NCI-H526 treated with DMSO at 0.1 percent for 48 hours (cell line): ENCODE data around the gene PLEKHB1.

Source experiments
- DNase-seq: peaks from one replicate; lab custom pipeline; 2025; lab: John Stamatoyannopoulos, UW

PLEKHB1 gene

GRCh38 chr11:73648121-73648520 is 1.7 kb downstream of the PLEKHB1 start:
- DNase-seq: no peak

GRCh38 chr11:73648571-73649046 is 2.2 kb downstream of the PLEKHB1 start:
- peak; percentile 61 for DNase-seq

DNA sequence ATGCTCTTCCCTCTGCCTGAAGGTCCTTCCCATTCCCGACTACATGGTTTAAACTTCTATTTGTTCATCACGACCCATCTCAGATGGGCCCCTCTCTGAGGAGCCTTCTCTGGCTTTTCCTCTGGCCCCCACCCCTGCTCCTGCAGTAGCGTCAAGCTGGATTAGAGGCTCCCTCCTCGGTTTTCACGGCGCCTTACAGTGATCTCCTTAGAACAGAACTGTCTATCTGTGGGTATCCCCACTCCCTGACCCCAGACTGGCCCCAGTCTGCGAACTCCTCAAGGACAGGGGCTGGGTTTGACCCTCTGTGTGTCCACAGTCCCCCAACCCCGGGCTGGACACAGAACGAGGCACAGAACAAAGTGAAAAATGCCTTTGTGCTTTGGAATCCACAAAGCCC is 2.8 kb downstream of the PLEKHB1 start:
- DNase-seq: no peak

DNA sequence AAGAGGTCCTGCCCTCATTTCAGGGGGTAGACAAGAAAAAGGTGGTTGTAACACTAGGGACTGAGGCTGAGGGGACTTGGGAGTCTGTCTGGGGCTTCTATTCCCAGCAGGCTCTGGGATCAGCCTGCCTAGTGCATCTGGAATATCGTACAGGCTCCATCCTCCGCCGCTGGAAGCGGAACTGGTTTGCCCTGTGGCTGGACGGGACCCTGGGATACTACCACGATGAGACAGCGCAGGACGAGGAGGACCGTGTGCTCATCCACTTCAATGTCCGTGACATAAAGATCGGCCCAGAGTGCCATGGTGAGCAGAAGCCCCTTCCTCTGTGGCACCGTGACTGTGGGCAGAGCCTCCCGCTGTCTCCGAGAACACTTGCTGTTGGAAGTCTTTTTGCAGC is 4.0 kb downstream of the PLEKHB1 start:
- no peak for DNase-seq

- DNase-seq: no peak
These were observed 4.9 kb downstream of the PLEKHB1 start for GRCh38 chr11:73651252-73651651.

GRCh38 chr11:73651661-73652045 is 5.3 kb downstream of the PLEKHB1 start:
- no peak for DNase-seq

- DNase-seq: peak; percentile 95
These were observed 5.8 kb downstream of the PLEKHB1 start for GRCh38 chr11:73652046-73652730.

- DNase-seq: no peak
These were observed 6.6 kb downstream of the PLEKHB1 start for GRCh38 chr11:73652856-73653559.

DNA sequence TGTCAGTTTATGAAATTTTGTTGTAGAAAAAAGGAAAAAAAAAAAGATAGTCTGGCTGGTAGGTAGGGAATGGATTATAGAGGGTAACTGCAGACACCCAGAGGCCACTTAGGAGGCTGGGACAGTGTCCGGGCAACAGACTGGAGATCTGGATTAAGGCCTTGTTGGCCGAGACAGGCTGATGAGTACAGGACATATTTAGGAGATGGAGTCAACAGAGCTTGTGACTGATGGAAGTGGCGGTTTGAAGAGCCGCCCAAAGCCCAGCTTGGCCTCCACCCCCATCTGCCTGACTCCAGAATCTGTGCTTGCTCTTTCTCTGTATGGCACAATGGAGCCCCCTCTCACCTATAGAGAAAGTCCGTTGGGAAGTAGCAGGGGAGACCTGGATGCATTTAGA is 7.6 kb downstream of the PLEKHB1 start:
- no peak for DNase-seq

DNA sequence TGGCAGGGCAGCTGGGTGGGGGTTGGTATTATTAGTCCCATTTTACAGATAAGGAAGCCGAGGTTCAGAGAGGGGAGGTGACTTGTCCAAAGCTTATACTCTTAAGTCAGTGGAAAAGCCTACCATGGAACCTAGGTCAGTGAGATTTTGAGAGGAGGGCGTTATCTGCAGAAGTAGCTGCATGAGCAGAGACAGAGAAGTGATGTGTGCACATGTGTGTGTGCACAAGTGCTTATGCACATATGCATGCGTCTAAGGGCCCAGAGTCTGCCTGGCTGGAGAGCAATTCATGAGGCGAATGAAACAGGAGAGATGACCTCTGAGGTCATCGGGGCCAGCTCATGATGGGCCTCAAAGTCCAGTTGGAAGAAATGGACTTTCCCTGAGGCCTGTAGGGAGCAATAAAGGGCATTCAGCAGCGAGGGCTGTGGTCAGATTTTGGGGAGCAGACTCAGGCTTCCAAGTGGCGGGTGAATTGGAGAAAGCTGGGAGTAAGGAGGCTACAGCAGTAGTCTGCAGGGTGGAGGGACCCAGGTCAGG is 8.2 kb downstream of the PLEKHB1 start:
- DNase-seq: no peak

DNA sequence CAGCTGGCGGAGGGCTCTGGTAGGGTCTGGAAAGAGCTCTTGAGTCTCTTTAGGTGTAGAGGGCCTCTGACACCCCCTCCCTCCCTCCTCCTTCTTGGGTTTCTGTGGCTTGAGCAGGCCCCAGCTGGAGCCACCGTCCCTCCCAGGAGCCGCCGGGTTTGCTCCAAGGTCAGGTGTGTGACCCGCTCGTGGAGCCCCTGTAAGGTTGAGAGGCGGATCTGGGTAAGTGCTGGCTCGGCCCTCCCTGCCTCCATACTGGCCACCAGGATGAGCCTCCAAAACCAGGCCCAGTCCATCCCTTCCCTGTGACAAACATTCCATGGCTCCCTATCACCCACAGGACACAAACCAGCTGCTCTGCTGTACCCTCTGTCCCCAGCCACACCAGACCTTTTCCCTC is 9.3 kb downstream of the PLEKHB1 start:
- no peak for DNase-seq

- no peak for DNase-seq
These were observed 10.6 kb downstream of the PLEKHB1 start for GRCh38 chr11:73656985-73657384.

GRCh38 chr11:73659961-73660360 is 13.6 kb downstream of the PLEKHB1 start:
- peak; percentile 39 for DNase-seq

DNA sequence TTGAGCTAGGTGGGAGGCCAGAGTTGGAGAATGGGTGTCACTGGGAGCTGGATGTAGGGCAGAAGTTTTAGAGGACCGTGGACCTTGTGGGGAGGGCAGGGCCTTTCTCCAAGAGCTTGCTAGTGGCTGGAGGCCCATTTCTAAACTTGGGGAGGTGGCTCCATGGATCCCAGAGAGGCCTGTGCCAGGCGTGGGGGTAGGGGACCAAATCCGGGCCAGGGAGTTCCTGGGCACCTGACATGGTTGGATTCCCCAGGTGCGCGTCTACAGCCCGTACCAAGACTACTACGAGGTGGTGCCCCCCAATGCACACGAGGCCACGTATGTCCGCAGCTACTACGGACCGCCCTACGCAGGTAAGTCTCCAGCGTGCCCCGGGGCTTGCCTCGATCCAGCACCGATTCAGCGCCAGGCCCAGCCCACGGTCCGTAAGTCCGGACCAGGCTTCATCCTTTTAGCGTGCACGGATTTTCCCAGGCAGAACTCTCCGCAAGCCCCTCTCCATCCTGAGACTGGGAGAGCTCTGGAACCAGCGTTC is 14.2 kb downstream of the PLEKHB1 start:
- no peak for DNase-seq

- DNase-seq: peak; percentile 72
These were observed 14.8 kb downstream of the PLEKHB1 start for GRCh38 chr11:73661035-73661628.

DNA sequence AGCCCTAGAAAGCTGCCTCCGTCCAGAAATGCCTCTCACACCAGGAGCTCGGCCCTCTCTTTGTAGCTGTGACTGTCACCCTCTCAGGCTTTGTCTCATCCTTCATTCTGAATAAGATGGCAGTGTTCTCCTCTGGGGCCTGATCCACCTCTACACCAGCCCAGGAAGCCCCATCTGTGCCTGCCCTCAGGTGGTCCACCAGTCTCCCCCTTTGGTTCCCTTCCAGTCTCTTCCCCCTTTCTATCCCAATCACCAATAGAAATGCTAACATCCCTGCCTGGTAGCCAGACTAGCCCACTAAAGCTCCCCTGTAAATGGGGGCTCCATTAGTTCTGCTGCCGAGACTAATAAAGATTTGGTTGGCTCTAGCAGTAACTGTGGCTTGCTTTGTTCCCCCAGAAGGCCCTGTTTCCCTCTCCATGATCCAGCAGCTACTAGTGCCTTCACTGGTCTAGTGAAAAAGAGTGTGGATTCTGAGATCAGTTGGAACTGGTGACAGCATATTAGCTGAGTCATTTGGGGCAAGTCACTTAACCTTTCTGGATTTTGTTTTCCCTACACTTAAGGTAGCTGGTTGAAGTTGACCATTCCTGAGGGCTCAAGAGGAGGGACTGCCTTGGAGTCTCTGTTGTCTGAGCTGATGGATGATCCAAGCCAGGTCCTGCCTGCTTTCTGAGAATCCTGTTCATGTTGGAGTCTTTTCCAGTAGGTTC is 16.2 kb downstream of the PLEKHB1 start:
- no peak for DNase-seq

GRCh38 chr11:73663604-73664495 is 17.5 kb downstream of the PLEKHB1 start:
- DNase-seq: no peak

DNA sequence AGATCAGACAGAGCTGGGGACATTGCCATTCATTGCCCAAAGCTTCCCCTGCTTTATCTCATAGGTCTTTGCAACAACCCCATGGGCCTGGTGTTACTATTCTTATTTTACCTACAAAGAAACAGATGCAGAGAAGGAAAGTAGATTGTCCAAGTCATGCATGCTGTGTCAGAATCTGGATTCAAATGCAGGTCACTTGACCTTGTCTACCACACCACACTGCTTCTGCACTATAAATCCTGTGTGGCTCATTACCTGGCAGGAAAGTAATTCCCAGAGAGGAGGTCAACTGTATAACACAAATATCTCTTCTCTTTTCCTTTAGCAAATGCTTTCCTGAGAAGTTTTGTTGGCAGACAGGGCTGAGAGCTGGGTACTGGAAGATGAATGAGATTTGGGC is 18.5 kb downstream of the PLEKHB1 start:
- no peak for DNase-seq

GRCh38 chr11:73667891-73668290 is 21.5 kb downstream of the PLEKHB1 start:
- DNase-seq: no peak

DNA sequence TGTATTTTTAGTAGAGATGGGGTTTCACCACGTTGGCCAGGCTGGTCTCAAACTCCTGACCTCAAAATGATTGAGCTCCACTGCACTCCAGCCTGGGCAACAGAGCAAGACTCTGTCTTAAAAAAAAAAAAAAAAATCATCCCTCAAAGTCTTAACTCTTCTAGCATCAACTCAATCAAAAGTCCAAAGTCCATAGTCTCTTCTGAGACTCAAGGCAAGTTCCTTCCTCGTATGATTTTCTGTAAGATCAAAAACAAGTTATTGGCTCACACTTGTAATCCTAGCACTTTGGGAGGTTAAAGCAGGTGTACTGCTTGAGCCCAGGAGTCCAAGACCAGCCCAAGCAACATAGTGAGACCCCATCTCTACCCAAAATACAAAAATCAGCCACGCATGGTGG is 24.4 kb downstream of the PLEKHB1 start:
- DNase-seq: no peak

DNA sequence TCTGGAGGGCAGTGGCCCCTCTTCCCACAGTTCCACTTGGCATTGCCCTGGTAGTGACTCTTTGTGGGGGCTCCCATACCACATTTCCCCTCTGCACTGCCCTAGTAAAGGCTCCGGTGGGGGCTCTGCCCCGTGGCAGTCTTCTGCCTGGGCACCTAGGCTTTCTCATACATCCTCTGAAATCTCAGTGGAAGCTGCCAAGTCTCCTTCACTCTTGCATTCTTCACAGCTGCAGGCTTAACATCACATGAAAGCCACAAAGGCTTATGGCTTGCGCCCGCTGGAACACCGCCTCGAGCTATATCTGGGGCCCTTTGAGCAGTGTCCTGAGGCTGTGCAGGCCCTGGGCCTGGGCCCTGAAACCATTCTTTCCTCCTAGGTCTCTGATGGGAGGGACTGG is 25.3 kb downstream of the PLEKHB1 start:
- DNase-seq: no peak
